Fibroblast of villous mesenchyme (primary cell): ENCODE results near the gene WWTR1. TPM values are rescaled to one million over a fixed set of nuclear protein-coding genes. Genes with fewer than 3 reads are reported as not detected.

Source experiments
- DNase-seq: peaks from one replicate; pipeline ENCODE4 v3.0.0-alpha.2; 2010; ENCODE audit warnings: low read depth
- H3K4me3 ChIP-seq: 2 replicates; pipeline ENCODE4 v1.5.1; 2011; ENCODE audit warnings: low read depth, mild to moderate bottlenecking, low read length
- total RNA-seq: library from RNA; depleted of rRNA; stranded (reverse); fragments of >200 nt; gene quantifications from 2 replicates; pipeline ENCODE4 v1.2.3, GENCODE V29; 2012
- TF ChIP-seq, protein P1 (sequence below): IDR thresholded peaks from 2 replicates; pipeline ENCODE4 v1.5.1; 2012; ENCODE audit warnings: low read depth, mild to moderate bottlenecking, low read length; ENCODE audit not compliant: insufficient read depth

The WWTR1 gene
- total RNA-seq, 1 donor = 37.6 TPM

DNA sequence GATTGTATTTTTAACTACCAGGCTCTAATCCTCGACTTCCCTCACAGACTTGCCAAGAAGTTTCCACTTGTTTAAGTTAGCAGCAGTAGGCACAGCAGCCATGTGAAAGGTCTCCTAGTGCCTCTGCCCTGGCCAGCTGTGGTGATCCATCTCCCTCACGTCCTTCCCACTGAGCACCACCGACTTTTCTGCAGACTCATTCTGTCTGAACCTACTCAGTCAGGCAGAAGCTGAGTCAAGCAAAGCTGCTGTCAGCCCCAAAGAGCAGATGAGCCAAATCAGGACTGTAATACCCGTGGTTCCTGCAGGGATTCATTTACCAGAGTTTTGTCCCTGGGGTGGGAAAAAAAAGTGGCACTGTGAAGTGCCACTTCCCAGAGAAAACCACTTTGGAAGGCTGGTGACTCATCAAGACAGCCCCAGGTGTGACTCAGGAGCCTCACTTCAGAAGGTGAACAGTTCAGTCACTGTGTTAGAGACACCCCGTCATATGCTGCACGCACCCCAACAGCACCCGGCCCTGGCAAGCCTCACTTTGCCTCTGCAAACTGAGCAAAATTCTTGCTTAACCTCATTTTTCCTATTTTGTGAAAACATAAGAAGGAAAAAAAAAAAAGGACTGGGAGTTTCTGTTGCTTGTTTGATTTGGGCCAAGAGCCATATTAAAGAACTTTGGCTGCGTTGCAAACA lies 76.0 kb downstream of the WWTR1 start:
- TF ChIP-seq, protein P1, sequence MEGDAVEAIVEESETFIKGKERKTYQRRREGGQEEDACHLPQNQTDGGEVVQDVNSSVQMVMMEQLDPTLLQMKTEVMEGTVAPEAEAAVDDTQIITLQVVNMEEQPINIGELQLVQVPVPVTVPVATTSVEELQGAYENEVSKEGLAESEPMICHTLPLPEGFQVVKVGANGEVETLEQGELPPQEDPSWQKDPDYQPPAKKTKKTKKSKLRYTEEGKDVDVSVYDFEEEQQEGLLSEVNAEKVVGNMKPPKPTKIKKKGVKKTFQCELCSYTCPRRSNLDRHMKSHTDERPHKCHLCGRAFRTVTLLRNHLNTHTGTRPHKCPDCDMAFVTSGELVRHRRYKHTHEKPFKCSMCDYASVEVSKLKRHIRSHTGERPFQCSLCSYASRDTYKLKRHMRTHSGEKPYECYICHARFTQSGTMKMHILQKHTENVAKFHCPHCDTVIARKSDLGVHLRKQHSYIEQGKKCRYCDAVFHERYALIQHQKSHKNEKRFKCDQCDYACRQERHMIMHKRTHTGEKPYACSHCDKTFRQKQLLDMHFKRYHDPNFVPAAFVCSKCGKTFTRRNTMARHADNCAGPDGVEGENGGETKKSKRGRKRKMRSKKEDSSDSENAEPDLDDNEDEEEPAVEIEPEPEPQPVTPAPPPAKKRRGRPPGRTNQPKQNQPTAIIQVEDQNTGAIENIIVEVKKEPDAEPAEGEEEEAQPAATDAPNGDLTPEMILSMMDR = no peak
- no peak overlapping the region for H3K4me3 ChIP-seq
- peak; percentile 90 for DNase-seq

DNA sequence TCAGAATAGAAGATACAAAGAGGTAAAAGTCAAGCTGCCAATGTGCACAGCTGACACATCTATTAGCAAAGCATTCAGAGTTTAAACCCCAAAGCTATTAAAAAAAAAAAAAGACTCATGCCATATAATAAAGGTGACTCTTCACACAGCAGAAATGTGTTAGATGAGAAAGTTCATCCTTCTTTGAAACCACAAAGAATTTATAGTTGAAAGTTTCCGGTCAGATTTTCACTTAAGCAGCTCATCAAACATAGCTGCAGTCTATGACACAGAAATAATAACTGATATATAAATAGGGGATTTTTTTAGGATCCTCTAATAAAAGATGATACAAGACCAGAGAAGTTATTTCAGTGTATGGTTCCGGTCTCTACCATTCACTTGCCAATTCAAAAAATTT lies 76.6 kb downstream of the WWTR1 start:
- H3K4me3 ChIP-seq = no peak overlapping the region
- TF ChIP-seq, protein P1 = no peak
- peak; percentile 78 for DNase-seq

DNA sequence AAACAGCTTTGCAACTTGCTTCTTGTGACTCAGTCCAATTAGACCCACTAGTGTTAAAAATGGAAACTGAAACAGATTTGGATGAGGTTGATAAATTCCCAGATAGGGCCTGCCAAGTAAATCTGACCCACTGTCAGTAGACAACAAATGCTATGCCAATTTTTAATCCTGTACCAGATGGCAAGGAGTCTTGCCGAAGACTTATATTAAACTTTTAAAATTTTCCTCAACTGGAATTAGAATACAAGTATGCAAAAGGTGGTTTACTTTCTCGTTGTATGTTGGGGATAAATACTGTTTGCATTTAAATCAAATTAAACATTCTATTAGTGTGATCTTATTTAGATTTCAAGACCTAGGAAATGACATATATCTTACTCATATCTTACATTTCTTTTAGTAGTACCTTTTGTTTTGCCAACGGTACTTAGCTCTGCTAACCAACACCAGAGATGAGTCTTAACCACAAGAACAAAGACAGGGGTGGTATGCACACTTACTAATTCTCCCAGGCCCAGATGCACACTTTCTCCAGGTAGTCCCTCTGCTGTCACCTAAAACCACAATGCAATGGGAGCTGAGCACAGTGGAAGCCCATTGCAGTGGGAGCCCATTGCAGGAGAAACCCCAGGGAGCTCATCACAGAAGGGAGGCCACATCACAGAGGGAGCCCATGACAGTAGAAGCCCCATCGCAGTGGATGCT lies 77.8 kb downstream of the WWTR1 start:
- TF ChIP-seq, protein P1 = no peak
- no peak overlapping the region for H3K4me3 ChIP-seq
- DNase-seq = peak; percentile 55

DNA sequence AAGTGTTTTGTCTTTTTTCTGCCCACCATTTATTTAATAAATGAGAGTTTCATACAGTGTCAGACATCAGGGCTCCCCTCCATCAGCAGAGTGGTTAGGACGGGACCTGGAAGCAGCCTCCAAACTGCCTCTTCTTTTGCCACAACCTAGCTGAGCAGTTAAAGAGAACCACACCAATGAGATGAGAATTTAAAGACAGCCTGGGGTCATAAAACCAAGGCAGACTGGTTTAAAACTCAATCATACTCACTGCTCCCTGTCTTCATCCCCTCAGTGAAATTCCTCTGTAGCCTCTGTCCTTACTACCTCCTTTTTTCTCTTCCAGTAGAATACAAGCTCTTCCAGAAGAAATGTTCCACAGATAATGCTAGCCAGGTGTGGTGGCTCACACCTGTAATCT lies 78.7 kb downstream of the WWTR1 start:
- no peak overlapping the region for H3K4me3 ChIP-seq
- no peak for DNase-seq

DNA sequence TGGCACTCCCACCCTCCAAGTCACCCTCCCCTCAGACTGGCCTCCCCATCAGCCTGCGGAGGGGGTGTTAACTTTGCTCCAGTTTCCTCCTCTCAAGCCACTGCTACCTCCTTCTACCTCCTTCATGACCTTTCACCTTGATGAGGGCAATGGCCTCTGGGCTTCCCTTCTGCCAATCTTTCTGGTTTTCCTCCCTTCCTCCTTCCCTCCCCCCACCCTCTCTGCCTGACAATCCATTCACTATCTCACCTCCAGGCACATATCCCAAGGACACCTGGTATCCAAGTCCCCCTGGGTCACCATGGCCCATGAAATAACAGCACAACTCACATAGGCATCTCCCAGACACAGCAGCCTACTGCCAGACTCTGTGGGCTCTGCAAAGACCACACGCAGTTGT lies 80.0 kb downstream of the WWTR1 start:
- TF ChIP-seq, protein P1 = no peak
- no peak overlapping the region for H3K4me3 ChIP-seq
- no peak for DNase-seq

More for the DNA sequence above, 78.7 kb downstream of the WWTR1 start:
- TF ChIP-seq, protein P1 = no peak

DNA sequence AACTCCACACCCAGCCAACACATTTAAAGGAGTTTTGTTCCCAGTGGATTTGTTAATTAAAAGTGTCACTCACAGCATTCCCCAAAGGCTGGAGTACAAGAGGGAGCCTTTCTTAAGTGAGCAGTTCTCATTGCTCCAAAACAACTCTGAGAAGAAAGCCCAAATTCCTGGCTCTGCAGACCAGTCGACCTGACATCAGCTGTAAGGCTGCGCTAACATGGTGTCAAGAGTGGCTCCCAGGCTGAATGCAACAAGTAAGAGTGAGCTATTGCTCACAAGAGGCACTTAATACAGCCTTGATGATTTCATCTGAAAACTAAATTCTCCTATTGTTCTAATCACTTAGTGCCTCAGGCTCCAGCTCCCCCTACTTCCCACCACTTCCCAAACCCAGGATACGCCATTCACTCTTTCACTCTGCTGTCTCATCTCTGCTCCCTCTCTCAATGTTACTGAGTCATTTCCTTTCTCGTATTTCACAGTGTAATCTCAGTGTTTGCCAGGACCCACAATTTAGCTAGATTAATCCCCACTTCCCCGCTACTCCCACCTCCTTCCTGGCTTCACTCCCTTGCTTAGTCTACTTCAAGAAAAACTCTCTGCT lies 81.8 kb downstream of the WWTR1 start:
- DNase-seq = peak; percentile 94
- H3K4me3 ChIP-seq = no peak overlapping the region
- TF ChIP-seq, protein P1 = no peak
